SK-N-SH treated with all-trans-retinoic acid at 6 μM for 48 hours (cell line): Measurements from ENCODE around the gene SAT1.

ENCODE experiments used
- ARNTL ChIP-seq: fragments of 450-650 bp; formaldehyde crosslinking; IDR thresholded peaks from 2 replicates; pipeline ENCODE4 v1.5.0; 2020; ENCODE audit warnings: low read depth, mild to moderate bottlenecking, moderate library complexity, borderline replicate concordance
- CSDC2 ChIP-seq: fragments of 250-450 bp; sonication (Bioruptor Pico); IDR thresholded peaks from 2 replicates; pipeline ENCODE4 v1.5.0; 2020; ENCODE audit warnings: mild to moderate bottlenecking, moderate library complexity
- RARB ChIP-seq: fragments of 250-450 bp; sonication (Bioruptor Pico); IDR thresholded peaks from 2 replicates; pipeline ENCODE4 v1.8.0; 2021; ENCODE audit warnings: mild to moderate bottlenecking, moderate library complexity
- ZFP3 ChIP-seq: fragments of 250-450 bp; sonication (Bioruptor Pico); IDR thresholded peaks from 2 replicates; pipeline ENCODE4 v1.5.0; 2020; ENCODE audit warnings: mild to moderate bottlenecking, moderate library complexity
- ZFP30 ChIP-seq: fragments of 450-650 bp; formaldehyde crosslinking; IDR thresholded peaks from 2 replicates; pipeline ENCODE4 v1.5.0; 2022; ENCODE audit warnings: mild to moderate bottlenecking, moderate library complexity
- ZNF70 ChIP-seq: fragments of 450-650 bp; formaldehyde crosslinking; IDR thresholded peaks from 2 replicates; pipeline ENCODE4 v1.5.0; 2020; ENCODE audit warnings: mild to moderate bottlenecking, moderate library complexity
- ZNF8 ChIP-seq: fragments of 450-650 bp; formaldehyde crosslinking; IDR thresholded peaks from 2 replicates; pipeline ENCODE4 v1.5.0; 2020; ENCODE audit warnings: mild to moderate bottlenecking, moderate library complexity
- TF ChIP-seq, protein P1 (sequence below): fragments of 250-450 bp; sonication (Bioruptor Pico); IDR thresholded peaks from 2 replicates; pipeline ENCODE4 v1.8.0; 2020; ENCODE audit warnings: mild to moderate bottlenecking, moderate library complexity, borderline replicate concordance

GRCh38 chrX:23756165-23756564, 26.8 kb upstream of the SAT1 start:
- no peak for TF ChIP-seq ZNF8 (CRISPR knock-in tag)
- no peak for TF ChIP-seq ZFP30
- no peak for TF ChIP-seq CSDC2
- TF ChIP-seq RARB, result no peak
- TF ChIP-seq ZNF70 (CRISPR knock-in tag), result no peak
- no peak for TF ChIP-seq ARNTL (CRISPR knock-in tag)
- TF ChIP-seq, protein P1, sequence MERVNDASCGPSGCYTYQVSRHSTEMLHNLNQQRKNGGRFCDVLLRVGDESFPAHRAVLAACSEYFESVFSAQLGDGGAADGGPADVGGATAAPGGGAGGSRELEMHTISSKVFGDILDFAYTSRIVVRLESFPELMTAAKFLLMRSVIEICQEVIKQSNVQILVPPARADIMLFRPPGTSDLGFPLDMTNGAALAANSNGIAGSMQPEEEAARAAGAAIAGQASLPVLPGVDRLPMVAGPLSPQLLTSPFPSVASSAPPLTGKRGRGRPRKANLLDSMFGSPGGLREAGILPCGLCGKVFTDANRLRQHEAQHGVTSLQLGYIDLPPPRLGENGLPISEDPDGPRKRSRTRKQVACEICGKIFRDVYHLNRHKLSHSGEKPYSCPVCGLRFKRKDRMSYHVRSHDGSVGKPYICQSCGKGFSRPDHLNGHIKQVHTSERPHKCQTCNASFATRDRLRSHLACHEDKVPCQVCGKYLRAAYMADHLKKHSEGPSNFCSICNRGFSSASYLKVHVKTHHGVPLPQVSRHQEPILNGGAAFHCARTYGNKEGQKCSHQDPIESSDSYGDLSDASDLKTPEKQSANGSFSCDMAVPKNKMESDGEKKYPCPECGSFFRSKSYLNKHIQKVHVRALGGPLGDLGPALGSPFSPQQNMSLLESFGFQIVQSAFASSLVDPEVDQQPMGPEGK, result no peak
- TF ChIP-seq ZFP3, result no peak
